ENCODE results near the gene DBH. TPM values are rescaled to one million over a fixed set of nuclear protein-coding genes. Genes with fewer than 3 reads are reported as not detected.

The DBH gene
- total RNA-seq, 3 donors from 2014 or later (not counting 1 experiment from before 2014, with no cell fraction given), result not detected

- WGBS (ENCODE audit: insufficient coverage), result 92% methylated on average over 2 of the region's 2 CpGs
- DNase-seq, result no peak
- Mint-ChIP-seq H3K4me1 (no peaks in the 10 kb centered on the region), H3K36me3 (peaks cover 10% of the 10 kb centered on the region), H3K27ac (no peak overlapping the region), H3K9me3 (peaks cover 5 to 8% of the 10 kb centered on the region in 2 donors), H3K4me3 (no peak overlapping the region), H3K27me3 (ENCODE audit: low read depth in 2 of 2) (peaks cover 0 to 3% of the 10 kb centered on the region in 2 donors)
- TF ChIP-seq, protein P1, sequence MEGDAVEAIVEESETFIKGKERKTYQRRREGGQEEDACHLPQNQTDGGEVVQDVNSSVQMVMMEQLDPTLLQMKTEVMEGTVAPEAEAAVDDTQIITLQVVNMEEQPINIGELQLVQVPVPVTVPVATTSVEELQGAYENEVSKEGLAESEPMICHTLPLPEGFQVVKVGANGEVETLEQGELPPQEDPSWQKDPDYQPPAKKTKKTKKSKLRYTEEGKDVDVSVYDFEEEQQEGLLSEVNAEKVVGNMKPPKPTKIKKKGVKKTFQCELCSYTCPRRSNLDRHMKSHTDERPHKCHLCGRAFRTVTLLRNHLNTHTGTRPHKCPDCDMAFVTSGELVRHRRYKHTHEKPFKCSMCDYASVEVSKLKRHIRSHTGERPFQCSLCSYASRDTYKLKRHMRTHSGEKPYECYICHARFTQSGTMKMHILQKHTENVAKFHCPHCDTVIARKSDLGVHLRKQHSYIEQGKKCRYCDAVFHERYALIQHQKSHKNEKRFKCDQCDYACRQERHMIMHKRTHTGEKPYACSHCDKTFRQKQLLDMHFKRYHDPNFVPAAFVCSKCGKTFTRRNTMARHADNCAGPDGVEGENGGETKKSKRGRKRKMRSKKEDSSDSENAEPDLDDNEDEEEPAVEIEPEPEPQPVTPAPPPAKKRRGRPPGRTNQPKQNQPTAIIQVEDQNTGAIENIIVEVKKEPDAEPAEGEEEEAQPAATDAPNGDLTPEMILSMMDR (IDR thresholded peaks at IDR 0.05), result no peak
- H3K9me3 ChIP-seq (ENCODE audit: control insufficient read depth, insufficient read depth, low read length), result peaks cover 9% of the 10 kb centered on the region
- H3K27ac ChIP-seq (ENCODE audit: low read length), result no peak overlapping the region
- H3K4me3 ChIP-seq (ENCODE audit: low read length), result no peak overlapping the region
- no peaks in the 10 kb centered on the region for H3K36me3 ChIP-seq (ENCODE audit: control insufficient read depth, insufficient read depth, low read length)
- H3K27me3 ChIP-seq (ENCODE audit: control insufficient read depth, insufficient read depth, low read length), result no peaks in the 10 kb centered on the region
- H3K4me1 ChIP-seq (ENCODE audit: control insufficient read depth, insufficient read depth, low read length), result no peaks in the 10 kb centered on the region
- intact Hi-C loops (cut with micrococcal nuclease), result no loop called here
- ATAC-seq, result no peak
Measured at GRCh38 chr9:133594310-133594709, 41.9 kb upstream of the DBH start.

DNA sequence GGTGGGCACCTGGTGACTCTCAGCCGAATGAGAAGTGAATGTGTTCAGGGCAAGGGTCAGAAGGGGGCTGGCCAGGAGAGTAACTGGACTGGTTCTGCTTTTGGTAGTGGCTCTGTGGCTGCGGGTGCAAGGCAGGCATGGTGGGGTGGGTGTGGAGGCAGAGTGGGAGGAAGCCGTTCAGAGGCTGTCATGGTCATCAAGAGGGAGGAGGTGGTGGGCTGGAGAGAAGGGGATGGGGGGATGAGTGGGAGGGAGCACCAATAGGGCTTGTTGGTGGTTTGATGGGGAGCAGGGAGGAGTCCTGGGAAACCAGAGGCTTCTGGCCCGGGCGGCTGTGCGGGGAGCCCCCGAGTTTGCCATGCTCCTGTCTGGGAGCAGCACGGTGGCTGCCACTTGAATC lies 40.3 kb upstream of the DBH start:
- ATAC-seq (no peak), DNase-seq (no peak)
- H3K27me3 Mint-ChIP-seq (ENCODE audit: low read depth in 2 of 2), result peaks cover 0 to 1% of the 10 kb centered on the region in 2 donors
- H3K36me3 Mint-ChIP-seq, result peaks cover 10% of the 10 kb centered on the region
- no peak overlapping the region for H3K4me3 ChIP-seq (ENCODE audit: low read length)
- H3K4me1 ChIP-seq (ENCODE audit: control insufficient read depth, insufficient read depth, low read length), result no peaks in the 10 kb centered on the region
- TF ChIP-seq, protein P1 (IDR thresholded peaks at IDR 0.05), result no peak
- no peaks in the 10 kb centered on the region for H3K4me1 Mint-ChIP-seq
- H3K9me3 ChIP-seq (ENCODE audit: control insufficient read depth, insufficient read depth, low read length), result peaks cover 9% of the 10 kb centered on the region
- 83% methylated on average over 8 of the region's 8 CpGs for WGBS (ENCODE audit: insufficient coverage)
- no peaks in the 10 kb centered on the region for H3K27me3 ChIP-seq (ENCODE audit: control insufficient read depth, insufficient read depth, low read length)
- no peak overlapping the region for H3K4me3 Mint-ChIP-seq
- intact Hi-C loops (cut with micrococcal nuclease), result no loop called here
- H3K36me3 ChIP-seq (ENCODE audit: control insufficient read depth, insufficient read depth, low read length), result no peaks in the 10 kb centered on the region
- no peak overlapping the region for H3K27ac Mint-ChIP-seq
- H3K9me3 Mint-ChIP-seq, result peaks cover 5 to 8% of the 10 kb centered on the region in 2 donors
- no peak overlapping the region for H3K27ac ChIP-seq (ENCODE audit: low read length)

GRCh38 chr9:133597316-133597957 lies 38.7 kb upstream of the DBH start:
- TF ChIP-seq, protein P1 (IDR thresholded peaks at IDR 0.05), result no peak
- Mint-ChIP-seq H3K4me3 (no peak overlapping the region), H3K9me3 (peaks cover 5 to 8% of the 10 kb centered on the region in 2 donors), H3K36me3 (peaks cover 10% of the 10 kb centered on the region), H3K27me3 (ENCODE audit: low read depth in 2 of 2) (peaks cover 0 to 9% of the 10 kb centered on the region in 2 donors), H3K4me1 (no peaks in the 10 kb centered on the region), H3K27ac (no peak overlapping the region)
- intact Hi-C loops (cut with micrococcal nuclease), result no loop called here
- ATAC-seq (no peak), DNase-seq (no peak)
- Histone ChIP-seq H3K4me3 (ENCODE audit: low read length) (no peak overlapping the region), H3K27me3 (ENCODE audit: control insufficient read depth, insufficient read depth, low read length) (no peaks in the 10 kb centered on the region), H3K27ac (ENCODE audit: low read length) (no peak overlapping the region), H3K9me3 (ENCODE audit: control insufficient read depth, insufficient read depth, low read length) (peaks cover 9% of the 10 kb centered on the region), H3K4me1 (ENCODE audit: control insufficient read depth, insufficient read depth, low read length) (no peaks in the 10 kb centered on the region), H3K36me3 (ENCODE audit: control insufficient read depth, insufficient read depth, low read length) (no peaks in the 10 kb centered on the region)
- 79% methylated on average over 6 of the region's 7 CpGs for WGBS (ENCODE audit: insufficient coverage)

- Histone ChIP-seq H3K36me3 (ENCODE audit: control insufficient read depth, insufficient read depth, low read length) (no peaks in the 10 kb centered on the region), H3K4me1 (ENCODE audit: control insufficient read depth, insufficient read depth, low read length) (no peaks in the 10 kb centered on the region), H3K4me3 (ENCODE audit: low read length) (no peak overlapping the region), H3K27ac (ENCODE audit: low read length) (no peak overlapping the region), H3K27me3 (ENCODE audit: control insufficient read depth, insufficient read depth, low read length) (no peaks in the 10 kb centered on the region), H3K9me3 (ENCODE audit: control insufficient read depth, insufficient read depth, low read length) (peaks cover 9% of the 10 kb centered on the region)
- DNase-seq (no peak), ATAC-seq (no peak)
- H3K27me3 Mint-ChIP-seq (ENCODE audit: low read depth in 2 of 2), result peaks cover 0 to 9% of the 10 kb centered on the region in 2 donors
- no peak overlapping the region for H3K4me3 Mint-ChIP-seq
- TF ChIP-seq, protein P1 (IDR thresholded peaks at IDR 0.05), result no peak
- H3K27ac Mint-ChIP-seq, result no peak overlapping the region
- intact Hi-C loops (cut with micrococcal nuclease), result no loop called here
- H3K9me3 Mint-ChIP-seq, result peaks cover 5 to 8% of the 10 kb centered on the region in 2 donors
- H3K4me1 Mint-ChIP-seq, result peaks cover 0 to under 1% of the 10 kb centered on the region in 2 donors
- 85% methylated on average over 7 of the region's 7 CpGs for WGBS (ENCODE audit: insufficient coverage)
- H3K36me3 Mint-ChIP-seq, result peaks cover 10% of the 10 kb centered on the region
Measured at GRCh38 chr9:133598978-133599377, 37.2 kb upstream of the DBH start.

All from natural killer cell (primary cell).